Gastroesophageal sphincter (tissue), 4 donors: ENCODE measurements around the gene ZNF670. TPM values are rescaled to one million over a fixed set of nuclear protein-coding genes. Genes with fewer than 3 reads are reported as not detected.
A peak's percentile ranks its signal among the peaks of the same experiment; 100 is the strongest.

Experiments
- ATAC-seq: fragments of 150-250 bp; one replicate; pipeline ENCODE4 v1.9.1; 2016; ENCODE audit warnings: mild to moderate bottlenecking, moderate library complexity
- H3K27ac ChIP-seq, 4 donors: fragments of 200-600 bp; sonication (generic) in 3 of 4; 1 replicate in 3 of 4; 2 replicates in 1 of 4; pipeline ENCODE4 v1.5.1; 2016 to 2019
- H3K27me3 ChIP-seq: fragments of 200-600 bp; sonication (generic); one replicate; pipeline ENCODE4 v1.5.1; 2019
- H3K36me3 ChIP-seq, 2 donors: fragments of 200-600 bp; sonication (generic); one replicate each; pipeline ENCODE4 v1.5.1; 2019; ENCODE audit warnings: control low read depth in 1 of 2
- H3K4me1 ChIP-seq, 3 donors: fragments of 200-600 bp; sonication (generic); 1 replicate in 2 of 3; 2 replicates in 1 of 3; pipeline ENCODE4 v1.5.1; 2016 to 2019; ENCODE audit warnings: control low read depth in 2 of 3
- H3K4me3 ChIP-seq, 2 donors: fragments of 200-600 bp; sonication (generic); one replicate each; pipeline ENCODE4 v1.5.1; 2019; ENCODE audit warnings: mild to moderate bottlenecking in 1 of 2, moderate library complexity in 1 of 2
- H3K9me3 ChIP-seq, 3 donors: fragments of 200-600 bp; sonication (generic); one replicate each; pipeline ENCODE4 v1.5.1; 2017 to 2019; ENCODE audit warnings: control low read depth in 2 of 3
- CTCF ChIP-seq, 4 experiments: fragments of 200-600 bp in 2 of 4; fragments of 450-650 bp in 2 of 4; sonication (generic) in 1 of 4; IDR thresholded peaks; one replicate each; pipeline ENCODE4 v1.5.1; 2017 to 2019; ENCODE audit warnings: antibody characterized with exemption in 4 of 4, mild to moderate bottlenecking in 2 of 4, moderate library complexity in 2 of 4
- EP300 ChIP-seq: sonication (generic); formaldehyde crosslinking; IDR thresholded peaks from one replicate; pipeline ENCODE4 v1.6.1; 2017; ENCODE audit warnings: antibody characterized with exemption, mild to moderate bottlenecking
- POLR2A ChIP-seq, 2 donors: fragments of 450-650 bp; IDR thresholded peaks; one replicate each; pipeline ENCODE4 v1.6.1; 2017; ENCODE audit warnings: antibody characterized with exemption in 2 of 2, mild to moderate bottlenecking in 2 of 2, moderate library complexity in 1 of 2
- POLR2AphosphoS5 ChIP-seq: sonication (generic); formaldehyde crosslinking; IDR thresholded peaks from one replicate; pipeline ENCODE4 v1.6.1; 2017; ENCODE audit warnings: antibody characterized with exemption
- WGBS, 2 donors: methylation state at CpG; one replicate each; pipeline ENCODE4 v1.1.5; 2018; ENCODE audit warnings: low coverage in 1 of 2; 5-methylcytosine and 5-hydroxymethylcytosine counted together
- total RNA-seq, 4 donors: library from RNA; depleted of rRNA; stranded (reverse); fragments of >200 nt; gene quantifications; one replicate each; pipeline ENCODE4 v1.1.0, GENCODE V29; 2016

The ZNF670 gene
- total RNA-seq, 4 donors from 2014 or later: 1.7 to 3.7 (median 3.3) TPM

DNA sequence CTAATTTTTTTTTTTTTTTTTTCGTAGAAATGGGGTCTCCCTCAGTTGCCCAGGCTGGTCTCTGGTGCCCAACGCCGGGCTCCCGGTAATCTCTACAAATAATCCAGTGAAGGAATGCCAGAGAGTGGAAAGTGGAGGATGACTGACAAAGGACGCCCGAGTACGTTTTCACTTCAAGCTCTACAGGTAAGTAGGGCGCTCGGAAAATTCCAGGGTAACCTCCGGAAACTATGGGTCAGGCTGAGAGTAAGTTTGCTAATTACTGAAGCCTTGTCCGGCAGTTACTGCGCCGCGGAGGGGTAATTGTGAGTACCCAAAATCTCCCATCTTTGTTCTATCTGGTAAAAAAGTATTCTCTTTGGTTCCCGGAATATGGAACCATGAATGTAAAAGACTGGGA is 27.4 kb upstream of the ZNF670 start:
- peaks cover 0 to 35% (median 6%) of the 10 kb centered on the region in 3 donors for H3K4me1 ChIP-seq
- no peaks in the 10 kb centered on the region for H3K27me3 ChIP-seq
- H3K36me3 ChIP-seq: peaks cover 0 to 12% of the 10 kb centered on the region in 2 donors
- peaks cover 0 to 1% (median 0%) of the 10 kb centered on the region in 3 donors for H3K9me3 ChIP-seq
- TF ChIP-seq CTCF (IDR thresholded peaks at IDR 0.05) (no peak), POLR2A (IDR thresholded peaks at IDR 0.05) (no peak), EP300 (no peak), POLR2AphosphoS5 (no peak)
- 85 to 92% methylated on average over 7 to 12 of the region's 15 CpGs for WGBS, 2 donors
- no peak overlapping the region for H3K4me3 ChIP-seq
- ATAC-seq: no peak
- no peak overlapping the region for H3K27ac ChIP-seq

DNA sequence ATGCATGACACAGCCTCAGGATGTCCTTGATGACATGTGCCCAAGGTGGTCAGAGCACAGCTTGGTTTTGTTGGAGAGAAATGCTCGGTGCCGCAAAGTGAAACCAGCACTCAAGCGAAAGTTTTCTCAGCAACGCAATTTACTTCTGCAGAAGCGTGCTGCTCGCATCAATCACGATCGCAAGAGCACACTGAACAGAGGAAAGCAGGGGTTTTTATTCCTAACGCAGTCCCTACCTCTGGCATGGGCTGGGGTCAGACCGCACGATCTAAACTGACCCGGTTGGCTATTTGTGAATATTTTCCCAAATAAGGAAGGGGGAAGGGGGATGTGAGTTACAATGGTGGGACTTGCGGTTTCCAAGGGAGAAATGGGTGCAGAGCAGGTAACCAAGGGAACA is 26.4 kb upstream of the ZNF670 start:
- peaks cover 0 to 25% (median 6%) of the 10 kb centered on the region in 3 donors for H3K4me1 ChIP-seq
- H3K27ac ChIP-seq: peak overlapping the region in 1 of 4 donors; percentile 93
- no peak for ATAC-seq
- no peak for TF ChIP-seq CTCF (IDR thresholded peaks at IDR 0.05)
- no peak for TF ChIP-seq POLR2AphosphoS5
- no peak for TF ChIP-seq POLR2A (IDR thresholded peaks at IDR 0.05)
- no peak for TF ChIP-seq EP300
- 58 to 65% methylated on average over 10 to 11 of the region's 13 CpGs for WGBS, 2 donors
- peak overlapping the region; percentile 64 to 69 for H3K4me3 ChIP-seq
- peaks cover 0 to 22% of the 10 kb centered on the region in 2 donors for H3K36me3 ChIP-seq
- peaks cover 0 to 9% (median 0%) of the 10 kb centered on the region in 3 donors for H3K9me3 ChIP-seq
- no peaks in the 10 kb centered on the region for H3K27me3 ChIP-seq

DNA sequence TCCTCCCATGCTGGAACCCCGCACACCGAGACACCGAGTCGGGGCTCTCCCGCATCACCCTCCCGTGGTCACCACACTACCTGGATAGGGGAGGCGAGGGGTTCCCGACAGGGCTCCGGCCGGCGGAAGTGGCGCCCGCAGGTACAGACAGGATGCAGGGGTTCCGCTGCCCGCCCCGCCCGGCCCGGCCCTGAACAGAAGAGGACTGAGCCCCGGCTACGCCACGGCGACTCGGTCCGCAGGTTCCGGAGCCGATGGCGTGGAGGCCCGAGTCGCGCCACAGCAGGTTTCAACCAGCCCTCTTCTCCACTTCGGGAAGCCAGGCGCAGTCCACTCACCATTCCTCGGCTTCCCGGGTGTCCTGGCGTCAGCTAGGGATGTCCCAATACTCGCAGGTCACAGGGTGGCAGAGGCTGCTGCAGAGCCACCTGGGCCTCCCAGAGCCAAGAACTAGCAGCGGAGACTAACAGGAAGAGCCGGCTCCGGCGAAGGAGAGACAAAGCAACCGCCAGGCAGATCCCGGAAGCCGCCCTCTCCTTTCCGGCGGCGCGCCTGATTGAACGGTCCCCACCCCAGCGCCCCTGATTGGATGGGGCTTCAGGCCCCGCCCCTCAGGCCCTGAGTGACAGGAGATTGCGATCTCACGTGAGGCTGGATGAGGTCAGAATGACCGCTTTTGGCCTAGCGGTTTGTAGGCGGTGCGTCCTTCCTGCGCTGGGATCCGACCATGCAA is 25.4 kb upstream of the ZNF670 start, which contains the start of gene ZNF669:
TSS of gene ZNF669 (minus strand) at position 498 of the 733 bp plus-strand sequence. CDS start at position 341, 157 bp downstream.
- Histone ChIP-seq H3K27me3 (no peaks in the 10 kb centered on the region), H3K36me3 (peaks cover 0 to 31% of the 10 kb centered on the region in 2 donors), H3K27ac (peak within 1 kb of the TSS; percentile 47 to 93 (median 88)), H3K4me1 (peaks cover 0 to 25% (median 6%) of the 10 kb centered on the region in 3 donors), H3K4me3 (peak within 1 kb of the TSS; percentile 64 to 69), H3K9me3 (peaks cover 0 to 13% (median 0%) of the 10 kb centered on the region in 3 donors)
- ATAC-seq: peak; percentile 100
- 0% methylated on average over 4 to 6 of the region's 58 CpGs for WGBS, 2 donors
- TF ChIP-seq CTCF (IDR thresholded peaks at IDR 0.05) (peak in 1 of 4 experiments; percentile 2), POLR2A (IDR thresholded peaks at IDR 0.05) (peak; percentile 71 to 72), POLR2AphosphoS5 (peak; percentile 87), EP300 (no peak)

DNA sequence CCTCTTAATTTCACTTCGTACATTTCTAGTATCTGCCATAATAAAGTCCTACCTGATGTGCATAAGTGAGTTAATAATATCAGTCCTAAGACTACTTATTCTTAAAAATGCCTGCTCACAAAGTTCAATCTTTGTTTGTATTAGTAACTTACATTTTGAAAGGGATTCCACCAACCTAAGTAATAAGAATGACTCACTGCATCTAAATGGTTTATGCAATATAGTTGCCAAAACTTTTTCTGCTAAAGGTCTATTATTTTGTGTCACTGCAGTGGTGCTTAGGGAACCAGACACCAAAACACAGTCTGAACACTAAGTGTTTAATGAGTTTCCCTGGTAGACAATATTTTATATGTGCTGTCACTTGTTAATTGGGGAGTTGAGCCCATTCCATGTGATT is 23.8 kb upstream of the ZNF670 start:
- no peak for ATAC-seq
- H3K36me3 ChIP-seq: peaks cover 0 to 48% of the 10 kb centered on the region in 2 donors
- 88 to 100% methylated on average over 1 of the region's 1 CpG for WGBS, 2 donors

More for the DNA sequence above, 23.8 kb upstream of the ZNF670 start:
- TF ChIP-seq POLR2A (IDR thresholded peaks at IDR 0.05) (no peak), CTCF (IDR thresholded peaks at IDR 0.05) (no peak), POLR2AphosphoS5 (no peak), EP300 (no peak)
- Histone ChIP-seq H3K27me3 (no peaks in the 10 kb centered on the region), H3K9me3 (peaks cover 0 to 13% (median 0%) of the 10 kb centered on the region in 3 donors), H3K4me3 (no peak overlapping the region), H3K27ac (no peak overlapping the region), H3K4me1 (peaks cover 0 to 25% (median 6%) of the 10 kb centered on the region in 3 donors)
